Measurements from ENCODE around the gene GALNTL6. TPM values are rescaled to one million over a fixed set of nuclear protein-coding genes. Genes with fewer than 3 reads are reported as not detected.

The GALNTL6 gene
- total RNA-seq, 4 donors from 2014 or later: 0.82 to 0.95 TPM; not detected in 2

- DNase-seq: no peak
- Histone ChIP-seq H3K36me3 (no peaks in the 10 kb centered on the region), H3K4me3 (no peak overlapping the region), H3K4me1 (no peaks in the 10 kb centered on the region), H3K27me3 (no peaks in the 10 kb centered on the region), H3K27ac (no peak overlapping the region), H3K9me3 (no peaks in the 10 kb centered on the region)
- 27 to 30% methylated on average over 2 of the region's 2 CpGs for WGBS, 2 donors (ENCODE audit: low coverage in 1 of 2)
- intact Hi-C loops (cut with DNase I; ENCODE audit: low total_unique reads): no loop called here
- in situ Hi-C loops (cut with MboI; ENCODE audit: low pct_ligation_motif_present in 1 of 4, low pct_unique_long_range_greater_than_20kb in 1 of 4, low sequenced_read_pairs in 3 of 4): no loop called here
- TF ChIP-seq POLR2AphosphoS5 (IDR thresholded peaks at IDR 0.05): no peak
- TF ChIP-seq POLR2A (IDR thresholded peaks at IDR 0.05): no peak
- TF ChIP-seq CTCF (IDR thresholded peaks at IDR 0.05): no peak
- TF ChIP-seq EP300 (IDR thresholded peaks at IDR 0.05; ENCODE audit: low read depth): no peak
Observed at GRCh38 chr4:172147687-172148086, 334.5 kb downstream of the GALNTL6 start.

- TF ChIP-seq POLR2A (IDR thresholded peaks at IDR 0.05) (no peak), POLR2AphosphoS5 (IDR thresholded peaks at IDR 0.05) (no peak), CTCF (IDR thresholded peaks at IDR 0.05) (no peak), EP300 (IDR thresholded peaks at IDR 0.05; ENCODE audit: low read depth) (no peak)
- H3K27ac ChIP-seq: no peak overlapping the region
- intact Hi-C loops (cut with DNase I; ENCODE audit: low total_unique reads): no loop called here
- H3K27me3 ChIP-seq: no peaks in the 10 kb centered on the region
- H3K4me1 ChIP-seq: no peaks in the 10 kb centered on the region
- no peak overlapping the region for H3K4me3 ChIP-seq
- WGBS, 2 donors (ENCODE audit: low coverage in 1 of 2): 62 to 66% methylated on average over 5 of the region's 5 CpGs
- no peak for DNase-seq
- in situ Hi-C loops (cut with MboI; ENCODE audit: low pct_ligation_motif_present in 1 of 4, low pct_unique_long_range_greater_than_20kb in 1 of 4, low sequenced_read_pairs in 3 of 4): no loop called here
- no peaks in the 10 kb centered on the region for H3K36me3 ChIP-seq
- H3K9me3 ChIP-seq: no peaks in the 10 kb centered on the region
Observed at GRCh38 chr4:172149329-172149728, 336.1 kb downstream of the GALNTL6 start.

- no peaks in the 10 kb centered on the region for H3K27me3 ChIP-seq
- intact Hi-C loops (cut with DNase I; ENCODE audit: low total_unique reads): no loop called here
- no peaks in the 10 kb centered on the region for H3K4me1 ChIP-seq
- H3K9me3 ChIP-seq: no peaks in the 10 kb centered on the region
- no peak for DNase-seq
- no peaks in the 10 kb centered on the region for H3K36me3 ChIP-seq
- H3K27ac ChIP-seq: no peak overlapping the region
- in situ Hi-C loops (cut with MboI; ENCODE audit: low pct_ligation_motif_present in 1 of 4, low pct_unique_long_range_greater_than_20kb in 1 of 4, low sequenced_read_pairs in 3 of 4): no loop called here
- no peak overlapping the region for H3K4me3 ChIP-seq
- TF ChIP-seq EP300 (IDR thresholded peaks at IDR 0.05; ENCODE audit: low read depth) (no peak), CTCF (IDR thresholded peaks at IDR 0.05) (no peak), POLR2AphosphoS5 (IDR thresholded peaks at IDR 0.05) (no peak), POLR2A (IDR thresholded peaks at IDR 0.05) (no peak)
- WGBS, 2 donors (ENCODE audit: low coverage in 1 of 2): 40 to 46% methylated on average over 3 of the region's 3 CpGs
Observed at GRCh38 chr4:172152284-172152683, 339.1 kb downstream of the GALNTL6 start.

GRCh38 chr4:172153719-172154118 is 340.5 kb downstream of the GALNTL6 start:
- Histone ChIP-seq H3K27me3 (no peaks in the 10 kb centered on the region), H3K27ac (no peak overlapping the region), H3K4me3 (no peak overlapping the region), H3K4me1 (no peaks in the 10 kb centered on the region), H3K9me3 (no peaks in the 10 kb centered on the region), H3K36me3 (no peaks in the 10 kb centered on the region)
- intact Hi-C loops (cut with DNase I; ENCODE audit: low total_unique reads) (no loop called here), in situ Hi-C loops (cut with MboI; ENCODE audit: low pct_ligation_motif_present in 1 of 4, low pct_unique_long_range_greater_than_20kb in 1 of 4, low sequenced_read_pairs in 3 of 4) (no loop called here)
- DNase-seq: no peak
- WGBS, 2 donors (ENCODE audit: low coverage in 1 of 2): 64 to 78% methylated on average over 4 of the region's 4 CpGs
- TF ChIP-seq EP300 (IDR thresholded peaks at IDR 0.05; ENCODE audit: low read depth) (no peak), POLR2AphosphoS5 (IDR thresholded peaks at IDR 0.05) (no peak), CTCF (IDR thresholded peaks at IDR 0.05) (no peak), POLR2A (IDR thresholded peaks at IDR 0.05) (no peak)
